ENCODE results near the gene CCDC3. TPM values are rescaled to one million over a fixed set of nuclear protein-coding genes. Genes with fewer than 3 reads are reported as not detected.
"Not testable (repeated sequence)": the region's sequence is repeated elsewhere in the genome, so short reads cannot be mapped to it uniquely, and the experiment has no call there.

The CCDC3 gene
- 0.18 and 0.66 TPM in 2 replicates for total RNA-seq

- DNase-seq (ENCODE audit: low read depth, low spot score), result no peak
Observed at GRCh38 chr10:13001041-13001886, at the start of gene CCDC3. TSS of gene CCDC3 (minus strand) at chr10:13001713. CDS start at chr10:13001570, 143 bp downstream.

DNA sequence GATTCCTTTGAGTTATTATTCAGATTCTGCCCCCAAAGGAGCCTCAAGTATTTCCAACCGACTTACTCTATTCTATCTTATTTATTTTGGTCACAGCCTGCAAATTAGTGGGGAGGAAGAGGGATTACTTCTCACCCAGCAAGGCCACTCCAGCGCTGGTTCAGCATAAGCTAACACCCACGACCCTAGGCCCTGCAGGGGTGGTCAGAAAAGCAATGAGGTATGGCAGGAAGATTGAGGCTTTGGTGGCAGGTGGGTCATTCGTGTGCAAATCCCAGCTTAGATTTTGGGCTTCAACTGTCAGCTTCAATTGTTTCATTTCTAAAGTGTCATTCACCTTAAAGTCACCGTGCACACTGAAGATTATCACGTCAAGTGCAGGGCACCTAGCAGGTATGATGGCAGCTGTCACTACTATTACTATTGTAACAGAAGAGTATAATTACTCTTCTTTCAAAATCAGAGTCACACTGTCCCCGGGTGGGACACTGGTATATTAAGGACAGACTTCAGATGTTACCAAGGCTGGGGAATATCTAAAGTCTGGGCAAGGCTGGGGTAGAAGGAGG lies 49.7 kb upstream of the CCDC3 start:
- DNase-seq (ENCODE audit: low read depth, low spot score), result no peak

DNA sequence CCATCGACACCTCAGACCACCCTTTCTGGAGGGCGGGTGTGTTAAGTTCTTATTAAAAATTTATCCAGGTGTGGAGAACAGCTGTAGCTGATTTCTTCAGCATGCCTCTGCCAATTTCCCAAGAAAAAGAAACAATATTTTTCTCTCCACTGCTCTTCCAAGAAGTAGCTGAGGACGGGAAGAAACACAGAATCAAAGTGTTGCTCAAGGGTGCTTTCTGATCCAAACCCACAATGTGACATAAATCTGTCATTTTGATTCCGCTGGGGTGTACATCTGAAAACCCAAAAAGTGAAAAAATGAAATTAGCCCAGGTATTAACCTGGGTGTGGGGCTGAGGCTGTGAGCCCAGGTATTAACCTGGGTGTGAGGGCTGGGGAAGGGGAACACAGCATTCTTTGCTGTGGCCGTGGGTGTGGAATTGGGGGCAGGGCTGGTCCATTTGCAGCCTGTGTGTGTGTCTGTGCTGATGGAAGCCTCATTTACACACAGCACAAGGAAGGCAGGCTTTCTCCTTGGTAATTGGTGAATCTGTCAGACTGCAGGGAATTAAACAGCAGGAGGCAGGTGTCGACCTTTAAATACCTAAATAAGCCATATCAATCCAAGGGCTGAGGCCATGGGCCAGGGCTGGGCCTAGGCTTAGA lies 48.4 kb upstream of the CCDC3 start:
- DNase-seq (ENCODE audit: low read depth, low spot score), result no peak

GRCh38 chr10:13048762-13049161 lies 47.2 kb upstream of the CCDC3 start:
- DNase-seq (ENCODE audit: low read depth, low spot score), result no peak

- no peak for DNase-seq (ENCODE audit: low read depth, low spot score)
Observed at GRCh38 chr10:13047529-13048206, 46.2 kb upstream of the CCDC3 start.

DNA sequence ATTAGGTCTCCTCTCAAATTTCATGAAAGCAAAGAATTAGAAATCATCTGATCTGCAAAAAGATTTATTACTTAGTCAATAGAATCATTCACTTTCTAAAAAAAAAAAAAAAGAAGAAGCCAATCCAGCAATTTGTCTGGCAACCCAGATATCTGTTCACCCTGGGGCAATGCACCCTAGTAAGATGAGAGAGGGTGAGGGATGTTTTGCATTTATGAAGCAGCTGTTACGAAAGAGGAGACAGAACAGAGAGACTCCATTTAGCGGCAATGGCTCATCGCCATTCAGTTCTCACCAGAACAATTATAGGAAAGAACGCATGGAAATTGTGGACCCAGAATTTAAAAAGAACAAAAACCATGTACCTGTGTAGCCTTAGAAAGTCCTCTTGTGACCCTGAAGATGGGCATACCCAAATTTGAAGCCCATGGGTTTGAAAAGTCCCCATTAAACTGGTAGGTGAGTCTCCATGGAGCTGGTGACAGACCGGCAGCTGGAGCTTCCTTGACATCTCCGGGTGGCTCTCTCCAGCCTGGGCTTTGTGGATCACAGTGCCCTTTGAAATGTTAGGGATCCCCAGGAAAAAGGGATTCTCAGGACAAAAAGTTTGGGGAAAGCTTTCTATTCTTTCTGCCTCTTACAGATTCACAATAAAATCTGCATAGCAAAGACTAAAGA lies 45.5 kb upstream of the CCDC3 start:
- no peak for DNase-seq (ENCODE audit: low read depth, low spot score)

DNA sequence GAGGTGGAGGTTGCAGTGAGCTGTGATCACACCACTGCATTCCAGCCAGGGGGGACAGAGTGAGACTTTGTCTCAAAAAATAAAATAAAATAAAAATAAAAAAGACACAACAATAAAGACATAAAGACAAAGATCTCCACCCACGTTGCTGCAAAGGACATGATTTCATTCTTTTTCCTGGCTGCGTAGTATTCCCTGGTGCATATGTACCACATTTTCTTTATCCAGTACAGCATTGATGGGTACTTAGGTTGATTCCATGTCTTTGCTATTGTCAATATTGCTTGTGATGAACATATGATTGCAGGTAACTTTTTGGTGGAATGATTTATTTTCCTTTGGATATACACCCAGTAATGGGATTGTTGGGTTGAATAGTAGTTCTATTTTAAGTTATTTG lies 42.0 kb upstream of the CCDC3 start:
- DNase-seq (ENCODE audit: low read depth, low spot score), result no peak

DNA sequence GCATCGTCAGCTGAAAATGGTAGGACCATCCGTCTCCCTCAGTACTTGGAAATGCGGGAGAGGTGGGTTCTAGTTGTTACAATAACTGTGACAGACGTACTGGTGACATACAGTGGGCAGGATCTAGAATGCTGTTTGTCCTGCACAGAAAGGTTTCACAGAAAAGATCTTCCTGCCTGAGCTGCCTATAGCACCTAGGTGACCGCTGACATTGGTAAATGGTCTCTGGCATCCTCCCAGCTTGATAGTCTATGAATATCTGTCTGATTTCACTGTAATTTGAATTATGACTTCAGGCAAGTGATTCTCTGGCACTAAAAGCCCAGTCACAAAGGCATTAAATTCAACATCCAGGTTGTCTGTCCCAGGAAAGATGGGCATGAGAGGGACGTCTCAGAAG lies 38.2 kb upstream of the CCDC3 start:
- DNase-seq (ENCODE audit: low read depth, low spot score), result no peak

DNA sequence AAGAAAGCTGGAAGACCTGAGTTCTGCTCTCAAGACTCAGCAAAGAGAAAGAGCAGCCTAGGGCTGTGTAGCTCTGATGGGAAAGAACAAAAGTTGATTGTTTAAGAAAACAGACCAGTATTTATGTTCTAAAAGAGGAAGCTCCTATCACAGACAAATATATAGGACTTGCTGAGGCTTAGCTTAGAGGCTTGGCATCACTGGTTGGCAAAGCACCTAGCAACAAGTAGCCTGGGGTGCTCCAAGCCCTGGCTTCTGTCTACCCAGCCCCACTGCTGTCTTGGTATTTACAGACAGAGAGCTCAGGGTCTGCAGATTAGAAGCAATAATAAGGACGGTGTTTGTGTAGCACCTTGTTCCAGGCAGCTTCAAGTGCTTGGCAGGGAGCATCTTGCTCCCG lies 36.9 kb upstream of the CCDC3 start:
- DNase-seq (ENCODE audit: low read depth, low spot score), result no peak

- no peak for DNase-seq (ENCODE audit: low read depth, low spot score)
Observed at GRCh38 chr10:13037832-13038231, 36.3 kb upstream of the CCDC3 start.

DNA sequence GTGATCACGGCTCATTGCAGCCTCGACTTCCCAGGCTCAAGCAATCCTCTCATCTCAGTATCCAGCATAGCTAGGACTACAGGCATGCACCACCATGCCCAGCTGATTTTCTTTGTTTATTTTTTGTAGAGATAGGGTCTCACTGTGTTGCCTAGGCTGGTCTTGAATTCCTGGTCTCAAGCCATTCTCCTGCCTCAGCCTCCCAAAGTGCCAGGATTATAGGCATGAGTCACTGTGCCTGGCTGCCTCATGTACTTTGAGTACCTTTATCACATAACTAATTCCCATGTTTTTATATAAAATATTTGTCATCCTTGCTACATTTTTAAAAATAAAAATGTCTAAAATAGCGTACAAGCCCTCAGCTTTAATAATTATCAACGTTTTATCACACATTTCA lies 35.3 kb upstream of the CCDC3 start:
- DNase-seq (ENCODE audit: low read depth, low spot score), result no peak

DNA sequence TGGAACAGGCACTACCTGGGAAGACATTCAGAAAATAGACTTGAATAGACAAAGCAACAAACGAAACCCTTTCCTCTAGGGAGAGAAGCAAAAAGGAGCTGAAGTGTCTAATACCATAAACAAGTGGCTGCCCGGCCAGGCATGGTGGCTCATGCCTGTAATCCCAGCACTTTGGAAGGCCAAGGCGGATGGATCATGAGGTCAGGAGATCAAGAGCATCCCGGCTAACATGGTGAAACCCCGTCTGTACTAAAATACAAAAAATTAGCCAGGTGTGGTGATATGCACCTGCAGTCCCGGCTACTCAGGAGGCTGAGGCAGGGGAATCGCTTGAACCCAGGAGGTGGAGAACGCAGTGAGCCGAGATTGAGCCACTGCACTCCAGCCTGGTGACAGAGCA lies 34.2 kb upstream of the CCDC3 start:
- not testable (repeated sequence) for DNase-seq (ENCODE audit: low read depth, low spot score)

- DNase-seq (ENCODE audit: low read depth, low spot score), result no peak
Observed at GRCh38 chr10:13026873-13027272, 25.4 kb upstream of the CCDC3 start.

- no peak for DNase-seq (ENCODE audit: low read depth, low spot score)
Observed at GRCh38 chr10:13023754-13024153, 22.2 kb upstream of the CCDC3 start.

GRCh38 chr10:13019280-13019679 lies 17.8 kb upstream of the CCDC3 start:
- no peak for DNase-seq (ENCODE audit: low read depth, low spot score)

- DNase-seq (ENCODE audit: low read depth, low spot score), result no peak
Observed at GRCh38 chr10:13018171-13018570, 16.7 kb upstream of the CCDC3 start.

- DNase-seq (ENCODE audit: low read depth, low spot score), result no peak
Observed at GRCh38 chr10:13016886-13017285, 15.4 kb upstream of the CCDC3 start.

- DNase-seq (ENCODE audit: low read depth, low spot score), result peak; percentile 10
Observed at GRCh38 chr10:13016426-13016825, 14.9 kb upstream of the CCDC3 start.

DNA sequence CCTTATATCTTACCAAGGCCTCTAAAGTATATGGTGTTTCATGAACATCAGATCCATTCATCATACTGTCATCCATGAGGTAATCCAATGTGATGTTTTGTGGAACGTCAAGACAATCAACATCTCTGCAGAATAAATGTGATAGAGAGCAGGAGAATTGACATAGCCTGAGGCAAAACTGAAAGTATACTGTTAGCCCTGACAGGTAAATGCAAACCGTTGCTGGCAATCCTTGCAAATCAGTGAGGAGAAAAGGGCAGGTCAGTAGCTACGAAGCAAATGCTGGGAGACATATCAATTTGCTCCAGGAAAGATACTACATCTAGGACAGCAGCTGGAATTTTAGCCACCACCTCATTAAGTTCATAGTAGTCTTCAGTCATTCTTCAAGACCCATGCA lies 4.5 kb upstream of the CCDC3 start:
- DNase-seq (ENCODE audit: low read depth, low spot score), result no peak

- no peak for DNase-seq (ENCODE audit: low read depth, low spot score)
Observed at GRCh38 chr10:13003759-13004158, 2.2 kb upstream of the CCDC3 start.

GRCh38 chr10:13003004-13003403 lies 1.5 kb upstream of the CCDC3 start:
- DNase-seq (ENCODE audit: low read depth, low spot score), result no peak

- DNase-seq (ENCODE audit: low read depth, low spot score), result no peak
Observed at GRCh38 chr10:13001887-13002212, 337 bp upstream of the CCDC3 start.
